WTC11 (cell line): ENCODE data around the gene RPL27. TPM values are rescaled to one million over a fixed set of nuclear protein-coding genes. Genes with fewer than 3 reads are reported as not detected.
A peak's percentile ranks its signal among the peaks of the same experiment; 100 is the strongest.

Experiments
- ATAC-seq: fragments of 200-7000 bp; cut with Tn5 transposase; 2 replicates; pipeline ENCODE4 v1.10.0; 2021; ENCODE audit warnings: mild to moderate bottlenecking, moderate library complexity
- CTCF ChIA-PET: fragments of 300-600 bp; sonication (Branson Sonifier 250); formaldehyde crosslinking; loops from one replicate; lab custom pipeline; 2021; ENCODE audit warnings: antibody characterized with exemption; lab: Charles Lee
- POLR2A ChIA-PET: fragments of 350-600 bp; sonication (Branson Sonifier 250); formaldehyde crosslinking; loops from one replicate; lab custom pipeline; 2021; ENCODE audit warnings: antibody characterized with exemption; lab: Charles Lee
- DNase-seq: peaks from one replicate; pipeline ENCODE4 v3.0.0; 2021; ENCODE audit warnings: low spot score
- H3K27ac Mint-ChIP-seq: 2 replicates; pipeline ENCODE4 v1.8.0; 2021; ENCODE audit warnings: mixed read lengths
- H3K27me3 Mint-ChIP-seq: 2 replicates; pipeline ENCODE4 v1.8.0; 2021; ENCODE audit warnings: low read depth, mild to moderate bottlenecking, moderate library complexity, mixed read lengths
- H3K36me3 Mint-ChIP-seq: 2 replicates; pipeline ENCODE4 v1.8.0; 2021; ENCODE audit warnings: mixed read lengths
- H3K4me1 Mint-ChIP-seq: 2 replicates; pipeline ENCODE4 v1.8.0; 2022; ENCODE audit warnings: mixed read lengths
- H3K4me3 Mint-ChIP-seq: 2 replicates; pipeline ENCODE4 v1.8.0; 2021; ENCODE audit warnings: mild to moderate bottlenecking, moderate library complexity, mixed read lengths
- H3K9me3 Mint-ChIP-seq: 2 replicates; pipeline ENCODE4 v1.8.0; 2021; ENCODE audit warnings: mixed read lengths
- ATF1 ChIP-seq: sonication (generic); formaldehyde crosslinking; IDR thresholded peaks from 2 replicates; pipeline ENCODE4 v1.8.1; 2023; ENCODE audit warnings: mild to moderate bottlenecking, moderate library complexity, missing genetic modification reagents
- ATF6 ChIP-seq: sonication (generic); formaldehyde crosslinking; IDR thresholded peaks from 2 replicates; pipeline ENCODE4 v1.8.1; 2023; ENCODE audit warnings: mild to moderate bottlenecking, missing genetic modification reagents
- CREM ChIP-seq: sonication (generic); formaldehyde crosslinking; IDR thresholded peaks from 2 replicates; pipeline ENCODE4 v1.8.1; 2022; ENCODE audit warnings: mild to moderate bottlenecking, missing genetic modification reagents, moderate library complexity
- EMX1 ChIP-seq: fragments of 250-450 bp; sonication (Bioruptor Pico); IDR thresholded peaks from 2 replicates; pipeline ENCODE4 v1.8.0; 2021; ENCODE audit warnings: mild to moderate bottlenecking
- ESRRA ChIP-seq: sonication (generic); formaldehyde crosslinking; IDR thresholded peaks from 2 replicates; pipeline ENCODE4 v1.8.1; 2022; ENCODE audit warnings: mild to moderate bottlenecking, missing genetic modification reagents, borderline replicate concordance
- FOXJ3 ChIP-seq: sonication (generic); formaldehyde crosslinking; IDR thresholded peaks from 2 replicates; pipeline ENCODE4 v1.9.0; 2021; ENCODE audit warnings: missing genetic modification reagents, mild to moderate bottlenecking, borderline replicate concordance
- GABPB1 ChIP-seq: sonication (generic); formaldehyde crosslinking; IDR thresholded peaks from 2 replicates; pipeline ENCODE4 v1.8.1; 2023; ENCODE audit warnings: mild to moderate bottlenecking, missing genetic modification reagents
- HMGA2 ChIP-seq: fragments of 250-450 bp; sonication (Bioruptor Pico); IDR thresholded peaks from 2 replicates; pipeline ENCODE4 v1.4.0; 2021; ENCODE audit warnings: mild to moderate bottlenecking, moderate library complexity
- PRRX2 ChIP-seq: fragments of 250-450 bp; sonication (Bioruptor Pico); IDR thresholded peaks from 2 replicates; pipeline ENCODE4 v1.8.0; 2021; ENCODE audit warnings: mild to moderate bottlenecking
- STAT6 ChIP-seq: sonication (generic); formaldehyde crosslinking; conservative IDR thresholded peaks from 2 replicates; pipeline ENCODE4 v1.8.1; 2023; ENCODE audit warnings: mild to moderate bottlenecking, low read depth, missing genetic modification reagents, moderate library complexity
- ZBTB43 ChIP-seq: sonication (generic); formaldehyde crosslinking; IDR thresholded peaks from 2 replicates; pipeline ENCODE4 v1.8.1; 2023; ENCODE audit warnings: mild to moderate bottlenecking, missing genetic modification reagents
- ZNF138 ChIP-seq: sonication (generic); formaldehyde crosslinking; conservative IDR thresholded peaks from 2 replicates; pipeline ENCODE4 v1.8.1; 2022; ENCODE audit warnings: mild to moderate bottlenecking, moderate library complexity, missing genetic modification reagents
- ZNF263 ChIP-seq: sonication (generic); formaldehyde crosslinking; IDR thresholded peaks from 2 replicates; pipeline ENCODE4 v1.8.1; 2022; ENCODE audit warnings: low read depth, mild to moderate bottlenecking, moderate library complexity, missing genetic modification reagents
- ZNF281 ChIP-seq: sonication (generic); formaldehyde crosslinking; IDR thresholded peaks from 2 replicates; pipeline ENCODE4 v1.8.0; 2023; ENCODE audit warnings: mild to moderate bottlenecking, missing genetic modification reagents
- ZNF396 ChIP-seq: fragments of 250-450 bp; sonication (Bioruptor Pico); IDR thresholded peaks from 2 replicates; pipeline ENCODE4 v1.8.0; 2021; ENCODE audit warnings: mild to moderate bottlenecking, moderate library complexity, borderline replicate concordance
- ZNF416 ChIP-seq: fragments of 250-450 bp; sonication (Bioruptor Pico); IDR thresholded peaks from 2 replicates; pipeline ENCODE4 v1.9.0; 2021; ENCODE audit warnings: mild to moderate bottlenecking, inconsistent platforms
- ZNF671 ChIP-seq: fragments of 250-450 bp; sonication (Bioruptor Pico); IDR thresholded peaks from 2 replicates; pipeline ENCODE4 v1.8.0; 2021; ENCODE audit warnings: mild to moderate bottlenecking
- ZSCAN18 ChIP-seq: fragments of 250-450 bp; sonication (Bioruptor Pico); IDR thresholded peaks from 2 replicates; pipeline ENCODE4 v2.1.2; 2022; ENCODE audit warnings: mild to moderate bottlenecking, moderate library complexity
- total RNA-seq: library from RNA; stranded (reverse); gene quantifications from 3 replicates; pipeline ENCODE4 v1.2.3, GENCODE V29; 2021

Gene RPL27
- total RNA-seq, 1 experiment from 2014 or later, result 1,391 TPM

- TF ChIP-seq ZNF281 (CRISPR knock-in tag) (no peak), GABPB1 (CRISPR knock-in tag) (no peak; the same call in 1 of the 2 replicates), PRRX2 (no peak), EMX1 (CRISPR knock-in tag) (no peak), ZNF263 (CRISPR knock-in tag) (0 out of 2 replicates have a peak, but pooled peaks have one; percentile 27), STAT6 (CRISPR knock-in tag) (no peak), ESRRA (CRISPR knock-in tag) (no peak; the same call in 1 of the 2 replicates), ZNF416 (CRISPR knock-in tag) (no peak), ZSCAN18 (CRISPR knock-in tag) (no peak)
Measured at GRCh38 chr17:42980766-42981397, 17.3 kb upstream of the RPL27 start (continued).

- peaks cover 4% of the 10 kb centered on the region; the same call in 1 of the 2 replicates for H3K27me3 Mint-ChIP-seq
- H3K4me3 Mint-ChIP-seq, result peak overlapping the region; percentile 99
- CTCF ChIA-PET, result interaction anchor here (0.7 to 1.7 kb wide), 2 partner anchors 16 to 187 kb away, joined by 3 to 8 read pairs; partner anchors contain the start of gene RPL27
Measured at GRCh38 chr17:42982266-42982665, 16.0 kb upstream of the RPL27 start.

More at GRCh38 chr17:42982266-42982665, 16.0 kb upstream of the RPL27 start:
- H3K9me3 Mint-ChIP-seq, result no peaks in the 10 kb centered on the region
- POLR2A ChIA-PET, result interaction anchor here (0.8 kb wide), 1 partner anchor 16 kb away, joined by 9 read pairs; no protein-coding TSS in a partner anchor
- DNase-seq, result no peak
- peaks cover 20% of the 10 kb centered on the region for H3K4me1 Mint-ChIP-seq
- H3K27ac Mint-ChIP-seq, result no peak overlapping the region; the same call in 1 of the 2 replicates
- peaks cover 21% of the 10 kb centered on the region for H3K36me3 Mint-ChIP-seq
- no peak for TF ChIP-seq ZBTB43
- no peak for TF ChIP-seq STAT6 (CRISPR knock-in tag)
- TF ChIP-seq ESRRA (CRISPR knock-in tag), result no peak
- TF ChIP-seq ZNF671 (CRISPR knock-in tag), result no peak
- TF ChIP-seq ZNF396 (CRISPR knock-in tag), result no peak
- no peak for TF ChIP-seq ZNF138
- TF ChIP-seq FOXJ3 (CRISPR knock-in tag), result no peak
- no peak for TF ChIP-seq CREM (CRISPR knock-in tag)
- TF ChIP-seq ATF1 (CRISPR knock-in tag), result no peak
- TF ChIP-seq HMGA2 (CRISPR knock-in tag), result no peak
- no peak for TF ChIP-seq ATF6
- ATAC-seq, result no peak
